H9 (cell line): ENCODE measurements around the gene KCNG1. TPM values are rescaled to one million over a fixed set of nuclear protein-coding genes. Genes with fewer than 3 reads are reported as not detected.

Experiments
- DNase-seq: peaks from one replicate; pipeline ENCODE4 v3.0.0-alpha.2; 2017
- H2AFZ ChIP-seq: one replicate; pipeline ENCODE4 v1.6.1; 2013; ENCODE audit warnings: mild to moderate bottlenecking, low read length, control low read depth, moderate library complexity
- H2AK5ac ChIP-seq: 2 replicates; pipeline ENCODE4 v1.6.1; 2013; ENCODE audit warnings: low read length, control low read depth, mixed read lengths; ENCODE audit not compliant: insufficient read length
- H2BK120ac ChIP-seq: one replicate; pipeline ENCODE4 v1.6.1; 2013; ENCODE audit warnings: low read depth, mild to moderate bottlenecking, low read length, control low read depth, inconsistent platforms; ENCODE audit not compliant: poor library complexity, severe bottlenecking
- H2BK12ac ChIP-seq: 2 replicates; pipeline ENCODE4 v1.6.1; 2013; ENCODE audit warnings: low read length, control low read depth, mixed read lengths, low read depth; ENCODE audit not compliant: insufficient read length
- H2BK15ac ChIP-seq: 2 replicates; pipeline ENCODE4 v1.6.1; 2013; ENCODE audit warnings: low read depth, low read length, control low read depth
- H2BK20ac ChIP-seq: one replicate; pipeline ENCODE4 v1.6.1; 2013; ENCODE audit warnings: low read depth, mild to moderate bottlenecking, low read length, control low read depth, inconsistent platforms; ENCODE audit not compliant: poor library complexity, severe bottlenecking
- H2BK5ac ChIP-seq: 2 replicates; pipeline ENCODE4 v1.6.1; 2013; ENCODE audit warnings: low read length, control low read depth, mixed read lengths; ENCODE audit not compliant: insufficient read length
- H3K14ac ChIP-seq: 2 replicates; pipeline ENCODE4 v1.6.1; 2013; ENCODE audit warnings: low read length, control low read depth; ENCODE audit not compliant: insufficient read depth
- H3K18ac ChIP-seq: 2 replicates; pipeline ENCODE4 v1.6.1; 2013; ENCODE audit warnings: low read depth, mild to moderate bottlenecking, mixed read lengths, low read length, control low read depth; ENCODE audit not compliant: insufficient read length
- H3K23ac ChIP-seq: 2 replicates; pipeline ENCODE4 v1.6.1; 2013; ENCODE audit warnings: low read length, control low read depth, mixed read lengths, low read depth; ENCODE audit not compliant: insufficient read length
- H3K23me2 ChIP-seq: 2 replicates; pipeline ENCODE4 v1.6.1; 2013; ENCODE audit warnings: low read depth, mild to moderate bottlenecking, mixed read lengths, low read length, control low read depth; ENCODE audit not compliant: insufficient read length, poor library complexity, severe bottlenecking
- H3K27ac ChIP-seq: 2 replicates; pipeline ENCODE4 v1.5.1; 2013; ENCODE audit warnings: low read length, control low read depth, mixed read lengths, low read depth; ENCODE audit not compliant: insufficient read length
- H3K27me3 ChIP-seq: 2 replicates; pipeline ENCODE4 v1.6.1; 2013; ENCODE audit warnings: low read length, control low read depth, inconsistent platforms; ENCODE audit not compliant: insufficient read depth
- H3K4ac ChIP-seq: 2 replicates; pipeline ENCODE4 v1.6.1; 2013; ENCODE audit warnings: low read depth, mild to moderate bottlenecking, control low read depth, inconsistent platforms, low read length, moderate library complexity
- H3K4me1 ChIP-seq: 2 replicates; pipeline ENCODE4 v1.6.1; 2013; ENCODE audit warnings: low read length, control low read depth, inconsistent platforms; ENCODE audit not compliant: insufficient read depth
- H3K4me2 ChIP-seq: 2 replicates; pipeline ENCODE4 v1.6.1; 2013; ENCODE audit warnings: low read length, control low read depth, mixed read lengths; ENCODE audit not compliant: insufficient read length, insufficient read depth
- H3K56ac ChIP-seq: 2 replicates; pipeline ENCODE4 v1.6.1; 2013; ENCODE audit warnings: low read depth, mild to moderate bottlenecking, mixed read lengths, low read length, control low read depth; ENCODE audit not compliant: insufficient read length
- H3K79me1 ChIP-seq: 2 replicates; pipeline ENCODE4 v1.6.1; 2013; ENCODE audit warnings: low read depth, mild to moderate bottlenecking, moderate library complexity, low read length, control low read depth, inconsistent platforms; ENCODE audit not compliant: insufficient read depth, poor library complexity, severe bottlenecking
- H3K79me2 ChIP-seq: 2 replicates; pipeline ENCODE4 v1.6.1; 2013; ENCODE audit warnings: low read length, control low read depth, inconsistent platforms; ENCODE audit not compliant: insufficient read depth
- H3K9ac ChIP-seq: 2 replicates; pipeline ENCODE4 v1.6.1; 2013; ENCODE audit warnings: low read length, control low read depth, mixed read lengths; ENCODE audit not compliant: insufficient read length; ENCODE audit errors: extremely low read depth
- H3K9me3 ChIP-seq: one replicate; pipeline ENCODE4 v1.6.1; 2013; ENCODE audit warnings: low read depth, low read length, inconsistent platforms; ENCODE audit not compliant: control insufficient read depth
- H3T11ph ChIP-seq: one replicate; pipeline ENCODE4 v1.6.1; 2013; ENCODE audit warnings: mild to moderate bottlenecking, low read length, control low read depth, inconsistent platforms
- H4K20me1 ChIP-seq: one replicate; pipeline ENCODE4 v1.6.1; 2013; ENCODE audit not compliant: control insufficient read depth, insufficient read length, insufficient read depth
- H4K5ac ChIP-seq: 2 replicates; pipeline ENCODE4 v1.6.1; 2013; ENCODE audit warnings: low read depth, mild to moderate bottlenecking, mixed read lengths, low read length, control low read depth; ENCODE audit not compliant: insufficient read length
- H4K8ac ChIP-seq: replicated peaks from 2 replicates; pipeline ENCODE4 v1.6.1; 2013; ENCODE audit warnings: low read length, control low read depth, mixed read lengths, low read depth; ENCODE audit not compliant: insufficient read length
- H4K91ac ChIP-seq: 2 replicates; pipeline ENCODE4 v1.6.1; 2013; ENCODE audit warnings: low read depth, mild to moderate bottlenecking, moderate library complexity, mixed read lengths, low read length, control low read depth; ENCODE audit not compliant: insufficient read length
- H3K27ac Mint-ChIP-seq, 3 experiments: 2 replicates in 2 of 3; 3 replicates in 1 of 3; pipeline ENCODE4 v1.8.0; 2020 to 2021; ENCODE audit warnings: mixed read lengths in 3 of 3, mild to moderate bottlenecking in 1 of 3, moderate library complexity in 1 of 3
- H3K27me3 Mint-ChIP-seq: 2 replicates; pipeline ENCODE4 v1.8.0; 2021; ENCODE audit warnings: low read depth, mild to moderate bottlenecking, moderate library complexity, mixed read lengths
- H3K36me3 Mint-ChIP-seq, 3 experiments: 2 replicates in 2 of 3; 3 replicates in 1 of 3; pipeline ENCODE4 v1.8.0; 2020 to 2021; ENCODE audit warnings: low read depth in 3 of 3, mixed read lengths in 3 of 3; ENCODE audit not compliant: insufficient read depth in 1 of 3
- H3K4me1 Mint-ChIP-seq, 2 experiments: 2 replicates each; pipeline ENCODE4 v1.8.0; 2020; ENCODE audit warnings: mixed read lengths in 2 of 2
- H3K4me3 Mint-ChIP-seq, 2 experiments: 2 replicates in 1 of 2; 3 replicates in 1 of 2; pipeline ENCODE4 v1.8.0; 2020 to 2021; ENCODE audit warnings: mild to moderate bottlenecking in 2 of 2, mixed read lengths in 2 of 2, moderate library complexity in 1 of 2
- H3K9me3 Mint-ChIP-seq, 2 experiments: 2 replicates in 1 of 2; 3 replicates in 1 of 2; pipeline ENCODE4 v1.8.0; 2020; ENCODE audit warnings: mild to moderate bottlenecking in 2 of 2, mixed read lengths in 2 of 2, moderate library complexity in 1 of 2
- WGBS: extraction: QIAGEN DNeasy Blood & Tissue Kit; methylation state at CpG from one replicate; pipeline ENCODE4 v1.1.7; 2013; ENCODE audit warnings: missing lambda C conversion rate, low lambda C conversion rate, mixed read lengths; ENCODE audit not compliant: insufficient read length; ENCODE audit errors: extremely low coverage; 5-methylcytosine and 5-hydroxymethylcytosine counted together
- total RNA-seq: library from RNA; stranded (reverse); gene quantifications from 2 replicates; pipeline ENCODE4 v1.2.1, GENCODE V29; 2021
- TF ChIP-seq, protein P1 (sequence below): fragments of 200-600 bp; sonication (generic); conservative IDR thresholded peaks from 3 replicates; pipeline ENCODE4 v1.8.0; 2021; ENCODE audit warnings: antibody characterized with exemption, mild to moderate bottlenecking

The KCNG1 gene
- total RNA-seq, 1 experiment from 2014 or later: 13.2 TPM

DNA sequence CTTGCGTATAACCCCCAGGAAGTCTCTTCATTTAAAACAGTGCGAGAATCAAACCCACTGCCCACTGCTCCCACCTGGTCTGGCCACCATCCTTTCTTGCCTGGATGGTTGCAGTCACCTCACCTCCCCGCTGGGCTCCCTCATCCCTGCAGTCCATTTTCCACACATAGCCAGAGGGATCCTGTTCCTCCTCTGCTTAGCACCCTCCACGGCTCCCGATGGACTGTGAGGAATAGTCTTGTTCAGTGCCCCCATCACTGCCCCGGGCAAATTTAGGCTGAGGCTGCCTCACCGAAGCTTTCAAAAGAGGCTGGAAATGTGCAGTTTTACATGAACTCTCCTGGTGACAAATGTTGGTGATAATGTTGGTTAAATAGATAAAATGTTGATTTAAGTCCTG lies 17.7 kb downstream of the KCNG1 start:
- Histone ChIP-seq H2AK5ac (no peak overlapping the region), H3T11ph (no peak overlapping the region), H3K79me2 (no peaks in the 10 kb centered on the region), H3K4me2 (no peak overlapping the region), H2BK120ac (no peak overlapping the region), H3K23ac (no peak overlapping the region), H3K27me3 (no peaks in the 10 kb centered on the region), H4K8ac (no peak overlapping the region), H2BK15ac (no peak overlapping the region), H2BK5ac (no peak overlapping the region), H3K9me3 (no peaks in the 10 kb centered on the region), H4K91ac (no peak overlapping the region), H3K56ac (no peak overlapping the region), H3K18ac (no peak overlapping the region), H2AFZ (no peak overlapping the region), H3K23me2 (no peaks in the 10 kb centered on the region), H4K20me1 (no peaks in the 10 kb centered on the region), H3K9ac (no peak overlapping the region), H2BK12ac (no peak overlapping the region), H3K79me1 (no peaks in the 10 kb centered on the region), H2BK20ac (no peak overlapping the region), H4K5ac (no peak overlapping the region), H3K4ac (no peak overlapping the region), H3K27ac (no peak overlapping the region), H3K4me1 (no peaks in the 10 kb centered on the region), H3K14ac (no peak overlapping the region)
- Mint-ChIP-seq H3K27me3 (no peaks in the 10 kb centered on the region), H3K36me3 (peaks cover 16 to 20% (median 17%) of the 10 kb centered on the region in 3 experiments), H3K4me1 (peaks cover 3 to 6% of the 10 kb centered on the region in 2 experiments; a peak in 1 of 4 replicates), H3K9me3 (no peaks in the 10 kb centered on the region), H3K4me3 (no peak overlapping the region), H3K27ac (peak overlapping the region in 1 of 3 experiments; percentile 6; a peak in 1 of 7 replicates)
- WGBS: no CpG with 5 or more reads among the region's 7 CpGs
- no peak for DNase-seq
- TF ChIP-seq, protein P1, sequence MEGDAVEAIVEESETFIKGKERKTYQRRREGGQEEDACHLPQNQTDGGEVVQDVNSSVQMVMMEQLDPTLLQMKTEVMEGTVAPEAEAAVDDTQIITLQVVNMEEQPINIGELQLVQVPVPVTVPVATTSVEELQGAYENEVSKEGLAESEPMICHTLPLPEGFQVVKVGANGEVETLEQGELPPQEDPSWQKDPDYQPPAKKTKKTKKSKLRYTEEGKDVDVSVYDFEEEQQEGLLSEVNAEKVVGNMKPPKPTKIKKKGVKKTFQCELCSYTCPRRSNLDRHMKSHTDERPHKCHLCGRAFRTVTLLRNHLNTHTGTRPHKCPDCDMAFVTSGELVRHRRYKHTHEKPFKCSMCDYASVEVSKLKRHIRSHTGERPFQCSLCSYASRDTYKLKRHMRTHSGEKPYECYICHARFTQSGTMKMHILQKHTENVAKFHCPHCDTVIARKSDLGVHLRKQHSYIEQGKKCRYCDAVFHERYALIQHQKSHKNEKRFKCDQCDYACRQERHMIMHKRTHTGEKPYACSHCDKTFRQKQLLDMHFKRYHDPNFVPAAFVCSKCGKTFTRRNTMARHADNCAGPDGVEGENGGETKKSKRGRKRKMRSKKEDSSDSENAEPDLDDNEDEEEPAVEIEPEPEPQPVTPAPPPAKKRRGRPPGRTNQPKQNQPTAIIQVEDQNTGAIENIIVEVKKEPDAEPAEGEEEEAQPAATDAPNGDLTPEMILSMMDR: no peak
